Endothelial cell of umbilical vein (primary cell): Measurements from ENCODE around the gene RBM6. TPM values are rescaled to one million over a fixed set of nuclear protein-coding genes. Genes with fewer than 3 reads are reported as not detected.

Source experiments
- BruUV-seq: library from RNA; stranded (reverse); fragments of 400-500 nt; replicated peaks from 2 replicates; lab custom pipeline; 2021; lab: Mats Ljungman, UMichigan
- CTCF ChIA-PET: fragments of 300-600, 350-600 bp; sonication (Branson Sonifier 250); formaldehyde crosslinking; loops from one replicate; lab custom pipeline; 2021; ENCODE audit warnings: antibody characterized with exemption, inconsistent platforms; lab: Charles Lee
- POLR2A ChIA-PET: fragments of 300-600, 350-600 bp; sonication (Branson Sonifier 250); formaldehyde crosslinking; loops from one replicate; lab custom pipeline; 2021; ENCODE audit warnings: antibody characterized with exemption, inconsistent platforms; lab: Charles Lee
- DNase-seq: peaks from one replicate; pipeline ENCODE4 v3.0.0-alpha.2; 2011; ENCODE audit warnings: low read depth, low spot score
- FAIRE-seq: peaks from 2 replicates; lab custom pipeline; 2011; peaks lifted over from hg19 to GRCh38; lab: Jason Lieb, UNC
- H2AFZ ChIP-seq: 2 replicates; pipeline ENCODE4 v1.6.0; 2012; ENCODE audit warnings: low read depth, low read length, control low read depth, inconsistent platforms
- H3K27ac ChIP-seq: 2 replicates; pipeline ENCODE4 v1.5.1; 2011; ENCODE audit warnings: low read depth, mild to moderate bottlenecking, control low read depth, low read length, moderate library complexity; ENCODE audit not compliant: insufficient read depth
- H3K27me3 ChIP-seq, 2 experiments: 2 replicates each; pipeline versions ENCODE4 v1.6.0 to v1.6.1; 2011; ENCODE audit warnings: low read length in 2 of 2, mixed read lengths in 1 of 2; ENCODE audit not compliant: control insufficient read depth in 2 of 2, insufficient read depth in 2 of 2
- H3K36me3 ChIP-seq, 2 experiments: 2 replicates in 1 of 2; 3 replicates in 1 of 2; pipeline ENCODE4 v1.5.1; 2011; ENCODE audit warnings: low read length in 2 of 2, mild to moderate bottlenecking in 1 of 2, moderate library complexity in 1 of 2; ENCODE audit not compliant: control insufficient read depth in 2 of 2, insufficient read depth in 2 of 2; ENCODE audit errors: extremely low read depth in 1 of 2
- H3K4me1 ChIP-seq: 3 replicates; pipeline ENCODE4 v1.5.1; 2011; ENCODE audit warnings: mild to moderate bottlenecking, low read length; ENCODE audit not compliant: control insufficient read depth, insufficient read depth; ENCODE audit errors: extremely low read depth
- H3K4me2 ChIP-seq: 2 replicates; pipeline ENCODE4 v1.6.1; 2011; ENCODE audit warnings: low read length, control low read depth, mixed read lengths; ENCODE audit not compliant: insufficient read depth
- H3K4me3 ChIP-seq, 3 experiments: fragments of 200-600 bp in 1 of 3; sonication (generic), shearing (Covaris generic) in 1 of 3; replicated peaks in 1 of 3; 2 replicates each; pipeline ENCODE4 v1.5.1; 2011 to 2016; ENCODE audit warnings: control low read depth in 3 of 3, low read length in 3 of 3, mild to moderate bottlenecking in 2 of 3, inconsistent platforms in 1 of 3, low read depth in 1 of 3, moderate library complexity in 1 of 3; ENCODE audit not compliant: insufficient read depth in 1 of 3
- H3K79me2 ChIP-seq: 2 replicates; pipeline ENCODE4 v1.6.0; 2012; ENCODE audit warnings: low read length, inconsistent platforms; ENCODE audit not compliant: control insufficient read depth, insufficient read depth
- H3K9ac ChIP-seq: replicated peaks from 2 replicates; pipeline ENCODE3; 2011; ENCODE audit warnings: low read length, control low read depth; ENCODE audit not compliant: insufficient read depth; ENCODE audit errors: extremely low read depth
- H3K9me1 ChIP-seq: replicated peaks from 3 replicates; pipeline ENCODE4 v1.6.0; 2011; ENCODE audit warnings: mild to moderate bottlenecking, low read length; ENCODE audit not compliant: control insufficient read depth, insufficient read depth; ENCODE audit errors: extremely low read depth
- H3K9me3 ChIP-seq: replicated peaks from 2 replicates; pipeline ENCODE4 v1.5.1; 2012; ENCODE audit warnings: low read length, inconsistent platforms; ENCODE audit not compliant: control insufficient read depth, insufficient read depth
- H4K20me1 ChIP-seq: replicated peaks from 2 replicates; pipeline ENCODE3; 2011; ENCODE audit warnings: mild to moderate bottlenecking, low read length; ENCODE audit not compliant: control insufficient read depth, insufficient read depth; ENCODE audit errors: extremely low read depth
- EZH2 ChIP-seq: IDR thresholded peaks from 2 replicates; pipeline ENCODE4 v1.6.1; 2012; ENCODE audit warnings: borderline replicate concordance, low read depth, mild to moderate bottlenecking, moderate library complexity, low read length, inconsistent platforms; ENCODE audit not compliant: severe bottlenecking
- FOS ChIP-seq: IDR thresholded peaks from 2 replicates; pipeline ENCODE4 v1.6.1; 2011; ENCODE audit warnings: mild to moderate bottlenecking, low read length, moderate library complexity, borderline replicate concordance; ENCODE audit not compliant: insufficient read depth
- GATA2 ChIP-seq: IDR thresholded peaks from 2 replicates; pipeline ENCODE4 v1.7.0; 2011; ENCODE audit warnings: low read depth, mild to moderate bottlenecking, moderate library complexity, mixed read lengths, low read length; ENCODE audit not compliant: insufficient read length, insufficient read depth
- JUN ChIP-seq: IDR thresholded peaks from 2 replicates; pipeline ENCODE4 v1.6.1; 2011; ENCODE audit warnings: borderline replicate concordance, low read depth; ENCODE audit not compliant: insufficient read length, insufficient read depth
- MYC ChIP-seq: IDR thresholded peaks from one replicate; pipeline ENCODE4 v1.6.1; 2011; ENCODE audit warnings: mild to moderate bottlenecking, low read depth, low read length
- POLR2A ChIP-seq: IDR thresholded peaks from 2 replicates; pipeline ENCODE4 v1.6.1; 2012; ENCODE audit warnings: low read depth, mild to moderate bottlenecking, control low read depth, low read length
- POLR2AphosphoS5 ChIP-seq: IDR thresholded peaks from 2 replicates; pipeline ENCODE4 v1.6.1; 2012; ENCODE audit warnings: low read depth, mild to moderate bottlenecking, control low read depth, low read length, moderate library complexity; ENCODE audit not compliant: insufficient read depth
- dilution Hi-C: fragments of 300-500 bp; cut with MboI; formaldehyde crosslinking; loops from one replicate; pipeline ENCODE4 v1.15.0; 2019; ENCODE audit warnings: low sequenced_read_pairs; ENCODE audit not compliant: extremely low pct_ligation_motif_present
- intact Hi-C: fragments of 100-400 bp; cut with micrococcal nuclease; formaldehyde crosslinking; loops from one replicate; pipeline ENCODE4 v1.10.0; 2022
- polyA plus RNA-seq, 4 experiments: library from polyadenylated mRNA; depleted of rRNA in 3 of 4; stranded (reverse) in 3 of 4; unstranded in 1 of 4; fragments of >200 nt; gene quantifications; 2 replicates each; pipeline versions ENCODE4 v1.2.1 to v1.2.3, GENCODE V29; 2011 to 2012; ENCODE audit warnings: missing spikeins in 1 of 4
- total RNA-seq: library from RNA; stranded (reverse); gene quantifications from 2 replicates; pipeline ENCODE4 v1.2.3, GENCODE V29; 2021
- TF ChIP-seq, protein P1 (sequence below), 2 donors: IDR thresholded peaks; 1 replicate in 1 of 2; 2 replicates in 1 of 2; pipeline ENCODE4 v1.5.1; 2011; ENCODE audit warnings: low read length in 2 of 2, mild to moderate bottlenecking in 2 of 2, moderate library complexity in 2 of 2, control low read depth in 1 of 2, inconsistent platforms in 1 of 2, low read depth in 1 of 2; ENCODE audit not compliant: insufficient read depth in 1 of 2; ENCODE audit errors: extremely low read depth in 1 of 2
- TF ChIP-seq, protein P2 (sequence below): IDR thresholded peaks from 2 replicates; pipeline ENCODE4 v1.6.1; 2011; ENCODE audit not compliant: insufficient read depth, insufficient read length

RBM6 gene
- total and polyA plus RNA-seq, 2 donors (not counting 3 experiments of a cell fraction or from before 2014, with no cell fraction given): 30.4 to 94.5 TPM

DNA sequence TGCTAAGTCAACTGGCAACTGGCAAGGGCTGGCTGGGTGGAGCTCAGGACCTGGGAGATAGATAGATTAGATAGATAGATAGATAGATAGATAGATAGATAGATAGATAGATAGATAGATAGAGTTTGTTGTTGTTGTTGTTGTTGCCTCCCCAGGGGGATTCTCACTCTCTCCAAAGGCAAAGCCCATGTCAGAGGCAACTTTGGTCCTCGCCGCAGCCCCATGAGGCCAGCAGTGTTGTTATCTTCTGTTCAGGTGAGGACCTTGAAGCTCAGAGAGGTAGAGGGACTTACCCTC lies 28.9 kb upstream of the RBM6 start:
- H3K9me3 ChIP-seq: no peaks in the 10 kb centered on the region
- peaks cover 0 to 10% of the 10 kb centered on the region in 2 experiments for H3K36me3 ChIP-seq
- H3K4me3 ChIP-seq: no peak overlapping the region
- H3K9ac ChIP-seq: no peak overlapping the region
- BruUV-seq: no TSS peak
- H3K9me1 ChIP-seq: no peaks in the 10 kb centered on the region
- intact Hi-C loops (no loop called here), dilution Hi-C loops (no loop called here)
- peaks cover 2% of the 10 kb centered on the region for H3K4me1 ChIP-seq
- no peak overlapping the region for H3K4me2 ChIP-seq
- CTCF ChIA-PET: interaction anchor here (1.1 to 1.5 kb wide), 2 partner anchors 18 to 26 kb away, joined by 4 to 5 read pairs; partner anchors contain the start of gene MON1A
- POLR2A ChIA-PET: no interaction called here
- no peak for DNase-seq
- TF ChIP-seq, protein P1, sequence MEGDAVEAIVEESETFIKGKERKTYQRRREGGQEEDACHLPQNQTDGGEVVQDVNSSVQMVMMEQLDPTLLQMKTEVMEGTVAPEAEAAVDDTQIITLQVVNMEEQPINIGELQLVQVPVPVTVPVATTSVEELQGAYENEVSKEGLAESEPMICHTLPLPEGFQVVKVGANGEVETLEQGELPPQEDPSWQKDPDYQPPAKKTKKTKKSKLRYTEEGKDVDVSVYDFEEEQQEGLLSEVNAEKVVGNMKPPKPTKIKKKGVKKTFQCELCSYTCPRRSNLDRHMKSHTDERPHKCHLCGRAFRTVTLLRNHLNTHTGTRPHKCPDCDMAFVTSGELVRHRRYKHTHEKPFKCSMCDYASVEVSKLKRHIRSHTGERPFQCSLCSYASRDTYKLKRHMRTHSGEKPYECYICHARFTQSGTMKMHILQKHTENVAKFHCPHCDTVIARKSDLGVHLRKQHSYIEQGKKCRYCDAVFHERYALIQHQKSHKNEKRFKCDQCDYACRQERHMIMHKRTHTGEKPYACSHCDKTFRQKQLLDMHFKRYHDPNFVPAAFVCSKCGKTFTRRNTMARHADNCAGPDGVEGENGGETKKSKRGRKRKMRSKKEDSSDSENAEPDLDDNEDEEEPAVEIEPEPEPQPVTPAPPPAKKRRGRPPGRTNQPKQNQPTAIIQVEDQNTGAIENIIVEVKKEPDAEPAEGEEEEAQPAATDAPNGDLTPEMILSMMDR (IDR thresholded peaks at IDR 0.05; ENCODE audit: extremely low read depth in 1 of 2, insufficient read depth in 1 of 2, low read depth in 1 of 2, low read length in 2 of 2): no peak
- no peak for TF ChIP-seq FOS
- TF ChIP-seq POLR2AphosphoS5: no peak
- TF ChIP-seq, protein P2, sequence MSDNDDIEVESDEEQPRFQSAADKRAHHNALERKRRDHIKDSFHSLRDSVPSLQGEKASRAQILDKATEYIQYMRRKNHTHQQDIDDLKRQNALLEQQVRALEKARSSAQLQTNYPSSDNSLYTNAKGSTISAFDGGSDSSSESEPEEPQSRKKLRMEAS: no peak
- no peak for TF ChIP-seq GATA2
- no peak for TF ChIP-seq MYC
- no peak for TF ChIP-seq JUN
- TF ChIP-seq POLR2A: no peak
- TF ChIP-seq EZH2: no peak
- H4K20me1 ChIP-seq: no peaks in the 10 kb centered on the region
- FAIRE-seq: no peak
- no peak overlapping the region for H2AFZ ChIP-seq
- H3K79me2 ChIP-seq: no peaks in the 10 kb centered on the region
- no peaks in the 10 kb centered on the region for H3K27me3 ChIP-seq
- no peak overlapping the region for H3K27ac ChIP-seq
